Limb (tissue), 2 donors: ENCODE measurements around the gene DEUP1.
"Not testable (repeated sequence)": the region's sequence is repeated elsewhere in the genome, so short reads cannot be mapped to it uniquely, and the experiment has no call there.

Source experiments
- DNase-seq, 2 donors: peaks; one replicate each; pipeline ENCODE4 v3.0.0-alpha.2; 2016; ENCODE audit errors: extremely low spot score in 2 of 2

The DEUP1 gene

GRCh38 chr11:93350835-93351234 lies 20.3 kb downstream of the DEUP1 start:
- DNase-seq = no peak

GRCh38 chr11:93359396-93359795 lies 28.9 kb downstream of the DEUP1 start:
- no peak for DNase-seq

GRCh38 chr11:93361435-93361834 lies 30.9 kb downstream of the DEUP1 start:
- DNase-seq = no peak

GRCh38 chr11:93368022-93368421 lies 37.5 kb downstream of the DEUP1 start:
- no peak for DNase-seq

- no peak for DNase-seq
Measured at GRCh38 chr11:93370260-93370659, 39.7 kb downstream of the DEUP1 start.

- no peak for DNase-seq
Measured at GRCh38 chr11:93389737-93390136, 59.2 kb downstream of the DEUP1 start.

GRCh38 chr11:93392867-93393266 lies 62.3 kb downstream of the DEUP1 start:
- DNase-seq = no peak

- DNase-seq = no peak
Measured at GRCh38 chr11:93393386-93393785, 62.8 kb downstream of the DEUP1 start.

GRCh38 chr11:93394488-93394887 lies 63.9 kb downstream of the DEUP1 start:
- no peak for DNase-seq

GRCh38 chr11:93396316-93396715 lies 65.8 kb downstream of the DEUP1 start:
- no peak for DNase-seq

- no peak for DNase-seq
Measured at GRCh38 chr11:93403930-93404329, 73.4 kb downstream of the DEUP1 start.

GRCh38 chr11:93407777-93408401 lies 77.3 kb downstream of the DEUP1 start:
- no peak for DNase-seq

- DNase-seq = no peak
Measured at GRCh38 chr11:93410441-93410840, 79.9 kb downstream of the DEUP1 start.

GRCh38 chr11:93411705-93412104 lies 81.2 kb downstream of the DEUP1 start:
- no peak for DNase-seq

GRCh38 chr11:93432247-93432646 lies 101.7 kb downstream of the DEUP1 start:
- DNase-seq = no peak

GRCh38 chr11:93443232-93443631 lies 112.7 kb downstream of the DEUP1 start:
- not testable (repeated sequence) for DNase-seq

- no peak for DNase-seq
Measured at GRCh38 chr11:93444617-93445073, 114.1 kb downstream of the DEUP1 start.

GRCh38 chr11:93458286-93458685 lies 127.7 kb downstream of the DEUP1 start:
- no peak for DNase-seq

- not testable (repeated sequence) for DNase-seq
Measured at GRCh38 chr11:93463666-93464065, 133.1 kb downstream of the DEUP1 start.

GRCh38 chr11:93464927-93465540 lies 134.5 kb downstream of the DEUP1 start:
- no peak for DNase-seq

GRCh38 chr11:93467054-93467453 lies 136.5 kb downstream of the DEUP1 start:
- no peak for DNase-seq

GRCh38 chr11:93468290-93468689 lies 137.7 kb downstream of the DEUP1 start:
- DNase-seq = no peak

- DNase-seq = no peak
Measured at GRCh38 chr11:93474123-93474522, 143.6 kb downstream of the DEUP1 start.
